Measurements from ENCODE around the gene TNFAIP3.

TNFAIP3 gene

GRCh38 chr6:137866200-137866913 lies 702 bp upstream of the TNFAIP3 start:
- DNase-seq = no peak

- DNase-seq = peak; percentile 44
Observed at GRCh38 chr6:137867685-137868509, 838 bp downstream of the TNFAIP3 start.

DNA sequence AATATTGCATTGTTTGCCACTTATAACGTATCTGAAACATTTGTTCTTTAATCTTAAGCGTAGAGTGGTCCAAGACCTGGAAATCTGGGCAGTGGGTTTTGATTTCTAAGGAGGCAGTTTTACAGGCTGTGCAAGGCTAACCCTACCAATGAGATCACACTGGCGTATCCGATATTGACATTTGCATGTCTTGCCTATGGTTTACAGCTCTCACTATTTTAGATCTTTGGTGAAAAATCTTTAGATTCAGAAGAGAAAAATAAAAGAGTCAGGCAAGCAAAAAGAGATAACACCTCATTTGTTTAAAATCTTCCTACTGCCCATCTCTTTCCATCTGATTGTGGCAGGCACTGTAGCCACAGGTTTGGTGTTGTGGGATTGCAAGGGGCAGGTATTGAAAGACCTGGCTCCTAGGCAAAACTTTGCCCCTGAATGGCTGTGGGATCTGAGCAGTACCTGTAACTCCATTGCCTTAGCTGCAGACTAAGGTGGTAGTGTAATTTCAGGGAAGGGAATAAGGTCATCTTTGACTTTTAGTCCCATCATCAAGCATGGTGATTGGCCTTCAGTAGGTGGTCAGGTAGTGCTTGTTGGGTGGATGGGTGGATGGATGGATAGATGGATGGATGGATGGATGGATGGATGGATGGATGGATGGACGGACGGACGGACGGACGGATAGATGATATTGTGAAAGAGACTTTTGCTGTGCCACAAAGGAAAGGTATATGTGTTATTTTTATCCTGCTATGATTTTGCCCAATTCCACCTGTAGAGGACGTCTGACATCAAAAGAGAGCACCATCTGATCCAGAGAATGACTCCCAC lies 1.9 kb downstream of the TNFAIP3 start:
- DNase-seq = no peak

- DNase-seq = no peak
Observed at GRCh38 chr6:137869549-137870307, 2.7 kb downstream of the TNFAIP3 start.

DNA sequence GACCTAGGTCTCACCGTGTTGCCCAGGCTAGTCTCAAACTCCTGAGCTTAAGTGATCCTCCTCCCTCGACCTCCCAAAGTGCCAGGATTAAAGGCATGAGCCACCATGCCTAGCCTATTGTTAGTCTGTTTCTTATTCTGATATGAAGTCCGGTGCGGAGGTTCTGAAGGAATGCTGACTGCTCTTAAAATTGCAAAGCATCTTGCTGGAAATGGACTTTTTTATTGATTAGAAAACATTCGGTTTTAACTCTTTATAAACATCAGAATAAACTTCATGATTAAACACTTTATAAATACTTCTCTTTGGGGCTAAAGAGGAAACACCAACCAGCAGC lies 3.2 kb downstream of the TNFAIP3 start:
- DNase-seq = no peak

DNA sequence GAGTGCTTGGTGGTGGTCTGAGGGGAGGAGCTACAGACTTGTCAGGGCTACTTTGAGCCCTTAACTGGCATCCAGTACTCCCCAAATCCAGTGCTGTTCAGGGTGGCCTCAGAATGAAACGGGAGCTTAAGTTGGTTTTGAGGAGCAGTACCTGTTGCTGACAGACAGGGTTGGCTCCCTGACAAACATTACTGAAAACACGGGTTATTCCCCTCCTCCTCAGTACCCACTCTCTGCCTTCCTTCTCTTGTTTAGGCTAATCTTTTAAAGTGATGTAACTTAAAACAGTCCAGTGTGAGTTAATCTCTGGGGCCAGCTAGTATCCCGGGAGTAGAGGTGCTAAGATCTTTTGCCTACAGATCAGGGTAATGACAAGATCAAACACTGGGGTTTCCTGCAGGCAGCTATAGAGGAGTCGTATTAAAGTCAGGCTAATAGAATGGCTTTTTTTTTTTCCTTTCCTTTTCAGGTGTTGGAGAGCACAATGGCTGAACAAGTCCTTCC lies 3.7 kb downstream of the TNFAIP3 start:
- DNase-seq = no peak

DNA sequence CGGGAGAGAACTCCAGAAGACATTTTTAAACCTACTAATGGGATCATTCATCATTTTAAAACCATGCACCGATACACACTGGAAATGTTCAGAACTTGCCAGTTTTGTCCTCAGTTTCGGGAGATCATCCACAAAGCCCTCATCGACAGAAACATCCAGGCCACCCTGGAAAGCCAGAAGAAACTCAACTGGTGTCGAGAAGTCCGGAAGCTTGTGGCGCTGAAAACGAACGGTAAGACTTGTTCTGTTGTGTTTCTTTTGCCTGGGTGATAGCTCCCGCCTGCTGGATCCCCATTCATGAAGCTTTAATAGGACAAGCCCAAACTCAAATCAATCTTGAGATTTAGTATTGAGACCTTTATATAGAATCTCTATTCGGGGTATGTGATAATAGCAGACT lies 4.2 kb downstream of the TNFAIP3 start:
- no peak for DNase-seq

GRCh38 chr6:137871831-137872454 lies 4.9 kb downstream of the TNFAIP3 start:
- no peak for DNase-seq

DNA sequence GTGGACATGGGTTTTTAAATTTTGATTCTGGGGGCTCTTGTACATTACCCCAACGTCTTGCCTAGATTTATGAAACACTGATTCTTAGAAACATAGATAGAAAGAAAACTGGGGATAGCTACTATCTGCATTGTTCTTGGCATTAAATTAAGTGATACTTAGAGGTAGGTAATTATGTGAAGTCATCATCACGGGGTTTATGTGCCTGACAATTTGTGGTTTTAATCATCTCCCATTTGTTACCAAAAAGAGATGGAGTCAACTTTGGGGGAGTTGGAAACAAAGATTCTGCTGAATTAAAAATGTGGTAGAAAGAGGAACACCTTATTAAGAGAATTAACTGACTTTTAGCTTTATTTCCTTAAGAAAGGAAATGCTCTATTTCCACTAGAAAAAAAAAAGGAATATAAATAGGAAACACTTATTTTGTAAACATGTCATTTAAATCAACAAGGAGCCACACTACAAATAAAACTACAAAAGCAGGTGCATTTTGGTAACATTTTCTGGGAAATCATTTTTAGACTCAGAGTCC lies 5.6 kb downstream of the TNFAIP3 start:
- no peak for DNase-seq

DNA sequence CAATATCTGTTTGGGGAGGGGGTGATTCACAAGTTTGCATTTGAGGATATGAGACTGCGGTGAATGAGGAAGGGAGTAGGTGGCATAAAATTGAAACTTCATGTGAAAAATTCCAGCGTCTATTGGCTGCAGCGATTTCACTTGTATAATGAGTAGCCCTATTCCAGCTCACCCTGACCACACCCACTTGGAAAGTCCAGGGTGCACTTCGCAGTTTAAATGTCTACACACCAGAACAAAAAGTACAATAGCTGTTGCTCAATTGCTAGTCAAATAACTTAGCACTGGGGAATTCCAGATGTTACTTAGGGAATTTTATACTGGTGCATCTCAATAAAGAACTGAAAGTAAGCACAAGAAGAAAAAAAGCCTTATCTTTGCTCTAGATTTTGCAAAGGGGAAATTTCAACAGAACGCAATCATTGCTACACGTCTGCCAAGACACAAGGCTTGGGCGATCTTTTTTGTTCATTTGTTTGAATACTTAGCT lies 6.3 kb downstream of the TNFAIP3 start:
- DNase-seq = no peak

DNA sequence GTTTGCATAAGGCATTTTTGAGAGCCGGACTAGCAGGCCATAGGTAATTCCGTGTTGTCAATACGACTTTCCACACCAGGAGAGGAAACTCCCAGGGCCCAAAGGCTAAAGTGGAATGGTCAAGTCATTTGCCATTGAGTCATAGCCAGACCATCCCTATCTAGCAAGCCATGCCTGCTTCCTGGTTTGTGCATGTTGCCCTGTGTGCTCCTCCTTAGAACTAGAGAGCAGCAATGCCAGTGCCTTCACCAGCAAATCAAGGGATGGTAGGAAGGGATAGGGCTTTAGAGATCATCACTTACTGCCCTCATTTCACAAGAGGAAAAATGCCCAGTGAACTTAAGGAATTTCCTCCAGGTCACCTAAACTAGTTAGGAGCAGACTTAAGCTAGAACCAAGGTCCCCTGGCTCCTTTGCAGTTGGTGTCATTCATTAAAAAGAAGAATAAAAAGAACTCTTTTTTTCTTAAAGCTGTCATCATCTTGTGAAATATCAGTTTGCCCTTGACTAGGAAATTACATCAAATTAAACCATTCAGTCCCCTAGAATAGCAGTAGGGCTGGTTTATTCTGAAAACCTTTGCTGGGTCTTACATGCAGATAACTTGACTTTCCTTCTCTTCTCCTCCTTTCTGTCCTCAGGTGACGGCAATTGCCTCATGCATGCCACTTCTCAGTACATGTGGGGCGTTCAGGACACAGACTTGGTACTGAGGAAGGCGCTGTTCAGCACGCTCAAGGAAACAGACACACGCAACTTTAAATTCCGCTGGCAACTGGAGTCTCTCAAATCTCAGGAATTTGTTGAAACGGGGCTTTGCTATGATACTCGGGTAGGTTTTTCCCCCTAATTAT lies 7.4 kb downstream of the TNFAIP3 start:
- no peak for DNase-seq

DNA sequence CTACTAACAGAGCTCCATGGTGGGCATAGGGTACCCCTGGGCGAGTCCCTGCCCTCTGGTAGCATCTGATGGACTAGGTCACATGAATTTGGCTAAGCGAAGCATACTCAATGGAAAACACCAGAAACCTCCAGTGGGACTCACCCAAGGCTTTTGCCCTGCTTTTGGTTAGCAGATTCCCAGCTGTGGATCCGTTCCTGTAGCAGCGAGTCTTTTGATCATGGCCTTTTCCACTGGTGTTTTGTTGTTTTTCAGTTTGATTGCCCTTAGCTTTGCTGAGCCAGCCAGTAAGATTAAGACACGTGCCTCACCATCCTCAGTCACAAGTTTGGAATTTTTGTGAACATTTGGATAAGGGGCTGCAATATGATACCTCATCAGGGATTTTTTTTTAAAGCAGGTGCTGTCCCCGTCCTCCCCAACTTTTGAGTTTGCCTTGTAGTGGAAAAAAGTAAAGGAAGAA lies 8.0 kb downstream of the TNFAIP3 start:
- no peak for DNase-seq

DNA sequence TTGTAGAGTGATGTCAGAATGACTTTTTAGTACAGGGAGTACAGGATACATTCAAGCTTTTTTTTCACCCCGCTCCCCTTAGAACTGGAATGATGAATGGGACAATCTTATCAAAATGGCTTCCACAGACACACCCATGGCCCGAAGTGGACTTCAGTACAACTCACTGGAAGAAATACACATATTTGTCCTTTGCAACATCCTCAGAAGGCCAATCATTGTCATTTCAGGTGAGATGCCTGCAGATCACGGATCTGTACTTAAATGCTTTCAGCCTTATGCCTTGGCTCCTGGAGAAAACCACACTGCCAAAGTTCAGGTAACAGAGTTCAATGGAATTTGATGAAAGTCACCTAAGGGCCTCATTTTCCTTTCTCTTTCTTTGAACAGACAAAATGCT lies 8.5 kb downstream of the TNFAIP3 start:
- no peak for DNase-seq

DNA sequence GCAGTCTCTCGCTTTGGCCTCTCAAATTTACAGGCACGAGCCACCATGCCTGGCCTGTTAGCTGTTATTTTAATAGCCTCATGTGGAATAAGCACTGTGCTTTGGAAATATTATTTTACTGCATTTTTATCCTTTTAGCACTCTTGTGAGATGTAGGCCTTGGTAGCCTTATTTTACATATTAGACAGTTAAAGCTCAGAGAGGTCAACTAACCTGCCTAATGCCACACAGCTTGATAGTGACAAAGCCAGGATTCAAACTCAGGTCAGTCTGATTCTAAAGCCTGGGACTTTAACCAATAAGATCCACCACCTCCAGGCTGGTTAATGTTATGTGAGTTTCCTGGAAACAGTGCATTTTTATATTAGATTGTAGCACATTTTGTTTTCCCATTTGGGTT lies 9.5 kb downstream of the TNFAIP3 start:
- no peak for DNase-seq

- no peak for DNase-seq
Observed at GRCh38 chr6:137877113-137877512, 10.1 kb downstream of the TNFAIP3 start.

DNA sequence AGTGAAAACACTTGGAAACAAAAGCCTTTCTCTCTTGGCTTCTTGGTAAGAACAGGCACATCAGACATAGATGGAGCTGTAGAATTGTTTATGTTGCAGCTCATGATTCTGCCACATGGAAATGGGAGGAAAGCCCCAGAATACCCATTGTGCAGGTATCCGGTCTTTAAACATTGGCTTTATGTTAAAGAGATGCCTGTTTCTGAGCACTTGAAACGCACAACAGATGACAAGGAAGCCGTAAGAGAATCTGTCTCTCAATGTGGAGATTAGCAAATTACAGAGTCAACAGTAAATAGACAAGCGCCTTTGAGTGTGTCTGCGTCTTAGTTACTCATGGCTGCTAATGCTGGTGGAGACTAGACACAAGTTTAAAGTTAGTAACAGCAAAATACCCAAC lies 10.5 kb downstream of the TNFAIP3 start:
- no peak for DNase-seq

DNA sequence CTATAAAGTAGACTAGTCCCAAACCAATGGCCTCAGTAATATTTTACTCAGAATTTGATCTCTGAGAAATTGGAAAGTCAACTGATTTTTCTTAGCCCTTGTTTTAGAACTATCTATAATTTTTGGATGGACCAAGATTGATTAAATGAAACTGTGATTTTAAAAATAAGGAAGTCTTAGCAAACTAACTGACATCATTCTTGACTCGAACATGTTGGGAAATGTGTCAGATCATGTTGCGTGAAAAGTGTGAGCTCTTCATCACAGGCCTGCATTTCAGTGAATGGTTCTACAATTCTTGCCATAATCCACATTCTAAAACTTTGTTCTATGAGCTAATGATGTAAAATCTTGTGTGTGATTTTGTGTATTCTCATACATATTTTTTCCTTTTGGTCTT lies 11.0 kb downstream of the TNFAIP3 start:
- DNase-seq = no peak

DNA sequence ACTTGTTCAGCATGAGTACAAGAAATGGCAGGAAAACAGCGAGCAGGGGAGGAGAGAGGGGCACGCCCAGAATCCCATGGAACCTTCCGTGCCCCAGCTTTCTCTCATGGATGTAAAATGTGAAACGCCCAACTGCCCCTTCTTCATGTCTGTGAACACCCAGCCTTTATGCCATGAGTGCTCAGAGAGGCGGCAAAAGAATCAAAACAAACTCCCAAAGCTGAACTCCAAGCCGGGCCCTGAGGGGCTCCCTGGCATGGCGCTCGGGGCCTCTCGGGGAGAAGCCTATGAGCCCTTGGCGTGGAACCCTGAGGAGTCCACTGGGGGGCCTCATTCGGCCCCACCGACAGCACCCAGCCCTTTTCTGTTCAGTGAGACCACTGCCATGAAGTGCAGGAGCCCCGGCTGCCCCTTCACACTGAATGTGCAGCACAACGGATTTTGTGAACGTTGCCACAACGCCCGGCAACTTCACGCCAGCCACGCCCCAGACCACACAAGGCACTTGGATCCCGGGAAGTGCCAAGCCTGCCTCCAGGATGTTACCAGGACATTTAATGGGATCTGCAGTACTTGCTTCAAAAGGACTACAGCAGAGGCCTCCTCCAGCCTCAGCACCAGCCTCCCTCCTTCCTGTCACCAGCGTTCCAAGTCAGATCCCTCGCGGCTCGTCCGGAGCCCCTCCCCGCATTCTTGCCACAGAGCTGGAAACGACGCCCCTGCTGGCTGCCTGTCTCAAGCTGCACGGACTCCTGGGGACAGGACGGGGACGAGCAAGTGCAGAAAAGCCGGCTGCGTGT lies 11.6 kb downstream of the TNFAIP3 start:
- DNase-seq = no peak

DNA sequence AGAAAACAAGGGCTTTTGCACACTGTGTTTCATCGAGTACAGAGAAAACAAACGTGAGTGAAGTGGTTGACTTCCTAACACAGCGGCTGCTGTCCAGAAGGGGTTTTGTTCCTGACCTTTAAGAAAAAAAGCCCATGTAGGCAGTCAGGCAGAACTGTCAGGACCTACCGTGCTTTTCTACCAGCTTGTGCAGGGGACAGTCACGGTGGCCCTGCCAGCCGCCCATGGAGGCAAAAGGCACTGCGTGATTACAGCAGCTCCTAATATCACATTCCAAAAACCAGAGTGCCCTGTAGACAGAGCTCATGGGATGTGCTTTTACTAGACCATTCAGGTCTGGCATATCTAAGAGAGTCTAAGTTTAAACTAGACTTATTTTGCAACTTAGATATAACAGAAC lies 12.2 kb downstream of the TNFAIP3 start:
- DNase-seq = no peak
